HCT116 (cell line): ENCODE measurements around the gene SLC44A2. TPM values are rescaled to one million over a fixed set of nuclear protein-coding genes. Genes with fewer than 3 reads are reported as not detected.

ENCODE experiments used
- CBX3 ChIP-seq: IDR thresholded peaks from 2 replicates; pipeline ENCODE4 v1.6.1; 2012; ENCODE audit warnings: low read depth
- CEBPB ChIP-seq: IDR thresholded peaks from 2 replicates; pipeline ENCODE4 v1.6.1; 2012; ENCODE audit warnings: low read depth
- EGR1 ChIP-seq: IDR thresholded peaks from 2 replicates; pipeline ENCODE4 v1.6.1; 2012; ENCODE audit warnings: low read depth
- EZH2phosphoT487 ChIP-seq: fragments of 200-600 bp; IDR thresholded peaks from 2 replicates; pipeline ENCODE4 v1.6.1; 2018; ENCODE audit warnings: antibody characterized with exemption, borderline replicate concordance
- JUND ChIP-seq: IDR thresholded peaks from 2 replicates; pipeline ENCODE4 v1.6.1; 2012
- POLR2A ChIP-seq: IDR thresholded peaks from 2 replicates; pipeline ENCODE4 v1.7.0; 2011; ENCODE audit warnings: borderline replicate concordance; ENCODE audit not compliant: insufficient read depth, insufficient read length; ENCODE audit errors: extremely low read depth
- REST ChIP-seq: IDR thresholded peaks from 2 replicates; pipeline ENCODE4 v1.6.1; 2012; ENCODE audit warnings: low read depth
- SP1 ChIP-seq: IDR thresholded peaks from 2 replicates; pipeline ENCODE4 v1.6.1; 2012; ENCODE audit warnings: low read depth
- SRF ChIP-seq: IDR thresholded peaks from 2 replicates; pipeline ENCODE4 v1.6.1; 2012; ENCODE audit warnings: low read depth
- TCF7L2 ChIP-seq: IDR thresholded peaks from 2 replicates; pipeline ENCODE4 v1.7.0; 2011; ENCODE audit warnings: borderline replicate concordance, inconsistent platforms; ENCODE audit not compliant: insufficient read depth, insufficient read length; ENCODE audit errors: extremely low read depth
- total RNA-seq: library from RNA; stranded (reverse); gene quantifications from one replicate; pipeline ENCODE4 v1.2.1, GENCODE V29; 2021; ENCODE audit not compliant: unreplicated experiment
- TF ChIP-seq, protein P1 (sequence below), 3 experiments: fragments of 200-600 bp in 1 of 3; sonication (generic) in 1 of 3; IDR thresholded peaks in 2 of 3; conservative IDR thresholded peaks in 1 of 3; 2 replicates each; pipeline ENCODE4 v1.5.1; 2012 to 2017; ENCODE audit warnings: low read depth in 2 of 3, low read length in 2 of 3, antibody characterized with exemption in 1 of 3, borderline replicate concordance in 1 of 3, control low read depth in 1 of 3, mild to moderate bottlenecking in 1 of 3, mixed read lengths in 1 of 3, mixed run types in 1 of 3, moderate library complexity in 1 of 3; ENCODE audit not compliant: insufficient read depth in 1 of 3

Gene SLC44A2
- total RNA-seq, 1 experiment from 2014 or later: 90.9 TPM

DNA sequence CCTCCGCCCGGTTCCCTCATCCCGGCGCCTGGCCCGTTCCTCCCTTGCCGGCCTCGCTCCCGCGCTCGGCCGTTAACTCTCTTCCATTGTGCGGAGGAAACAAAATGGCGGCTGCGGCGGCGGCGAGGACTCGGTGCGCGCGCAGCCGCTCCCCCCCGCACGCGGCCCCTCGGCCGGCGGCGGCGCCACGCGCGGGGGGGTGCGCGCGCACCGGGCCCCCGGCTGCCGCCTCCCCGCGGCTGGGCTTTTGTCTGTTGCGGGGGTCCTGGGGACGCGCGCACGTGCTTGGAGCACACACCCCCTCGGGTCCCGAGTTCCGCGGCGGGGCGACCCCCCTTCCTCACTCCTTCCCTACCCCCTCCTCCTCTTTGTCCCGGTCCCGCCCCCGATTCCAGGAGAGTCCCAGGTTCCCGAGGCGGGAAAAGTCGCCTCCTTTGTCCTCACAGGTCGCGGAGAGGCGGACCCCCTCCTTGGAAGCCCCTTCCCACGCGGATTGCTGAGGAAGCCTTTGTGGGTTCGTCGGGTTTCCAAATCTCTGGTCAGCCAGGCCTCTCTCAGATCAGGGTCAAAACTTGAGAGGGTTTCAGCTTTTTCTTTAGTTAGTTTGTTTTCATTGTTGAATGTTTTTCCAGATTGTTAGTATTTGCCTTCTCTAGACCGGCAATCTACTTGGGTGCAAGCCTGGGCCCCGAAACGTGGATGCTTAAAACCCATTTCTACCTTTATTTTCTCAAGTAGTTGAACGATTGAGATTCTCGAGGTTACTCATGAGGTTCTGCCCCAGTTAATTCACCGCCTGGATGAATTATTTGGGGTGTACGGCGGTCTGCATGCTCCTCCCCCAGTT lies 29.5 kb downstream of the SLC44A2 start (continued):
- TF ChIP-seq, protein P1, sequence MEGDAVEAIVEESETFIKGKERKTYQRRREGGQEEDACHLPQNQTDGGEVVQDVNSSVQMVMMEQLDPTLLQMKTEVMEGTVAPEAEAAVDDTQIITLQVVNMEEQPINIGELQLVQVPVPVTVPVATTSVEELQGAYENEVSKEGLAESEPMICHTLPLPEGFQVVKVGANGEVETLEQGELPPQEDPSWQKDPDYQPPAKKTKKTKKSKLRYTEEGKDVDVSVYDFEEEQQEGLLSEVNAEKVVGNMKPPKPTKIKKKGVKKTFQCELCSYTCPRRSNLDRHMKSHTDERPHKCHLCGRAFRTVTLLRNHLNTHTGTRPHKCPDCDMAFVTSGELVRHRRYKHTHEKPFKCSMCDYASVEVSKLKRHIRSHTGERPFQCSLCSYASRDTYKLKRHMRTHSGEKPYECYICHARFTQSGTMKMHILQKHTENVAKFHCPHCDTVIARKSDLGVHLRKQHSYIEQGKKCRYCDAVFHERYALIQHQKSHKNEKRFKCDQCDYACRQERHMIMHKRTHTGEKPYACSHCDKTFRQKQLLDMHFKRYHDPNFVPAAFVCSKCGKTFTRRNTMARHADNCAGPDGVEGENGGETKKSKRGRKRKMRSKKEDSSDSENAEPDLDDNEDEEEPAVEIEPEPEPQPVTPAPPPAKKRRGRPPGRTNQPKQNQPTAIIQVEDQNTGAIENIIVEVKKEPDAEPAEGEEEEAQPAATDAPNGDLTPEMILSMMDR (IDR thresholded peaks at IDR 0.05 in 2 of 3, conservative IDR thresholded peaks at IDR 0.05 in 1 of 3; ENCODE audit: borderline replicate concordance in 1 of 3, insufficient read depth in 1 of 3, low read depth in 2 of 3, low read length in 2 of 3): no peak
- TF ChIP-seq SRF (no peak), CBX3 (no peak), REST (no peak), CEBPB (no peak), EZH2phosphoT487 (no peak), EGR1 (no peak), POLR2A (peak; percentile 41), TCF7L2 (peak; percentile 52), JUND (no peak), SP1 (no peak)
